Measurements from ENCODE around the gene TP53RK. TPM values are rescaled to one million over a fixed set of nuclear protein-coding genes. Genes with fewer than 3 reads are reported as not detected.

TP53RK gene
- total and polyA plus RNA-seq, 2 of the 4 experiments (the other 2 are of a cell fraction): 8.7 to 10.6 TPM

DNA sequence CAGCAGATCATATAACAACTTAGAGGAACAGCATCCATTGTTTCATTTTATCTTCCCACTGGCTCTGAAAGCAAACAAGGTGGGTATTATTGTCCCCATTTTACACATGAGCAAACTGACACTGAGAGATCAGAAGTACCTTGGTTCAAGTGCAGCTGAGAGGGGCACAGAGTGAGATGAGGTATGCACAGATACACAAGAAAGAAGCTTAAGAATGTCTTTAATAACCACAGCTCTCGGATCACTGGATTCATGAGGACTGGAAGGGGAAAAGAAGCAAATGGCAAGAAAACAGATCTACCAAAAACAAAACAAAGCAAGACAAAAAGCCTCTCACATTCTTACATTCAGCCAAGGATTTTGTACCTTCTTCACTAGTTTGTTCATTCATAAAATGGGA lies 30.8 kb upstream of the TP53RK start:
- Histone ChIP-seq H2BK5ac (ENCODE audit: low read depth, low read length, poor library complexity, severe bottlenecking) (no peak overlapping the region), H2BK120ac (ENCODE audit: low read depth, low read length) (no peak overlapping the region), H3K4me3 (ENCODE audit: insufficient read depth, low read depth, low read length) (no peak overlapping the region), H3K9me1 (ENCODE audit: insufficient read depth, low read length) (peaks cover 13% of the 10 kb centered on the region), H2AK9ac (replicated peaks; ENCODE audit: low read depth, low read length, poor library complexity) (no peak overlapping the region), H3K4me2 (ENCODE audit: low read depth, low read length) (no peak overlapping the region), H3K36me3 (ENCODE audit: control insufficient read depth, insufficient read depth, low read length) (peaks cover 20% of the 10 kb centered on the region), H3K56ac (ENCODE audit: extremely low read depth, insufficient read depth, low read length) (no peak overlapping the region), H2BK15ac (ENCODE audit: low read depth, low read length) (no peak overlapping the region), H3K4me1 (ENCODE audit: control insufficient read depth, insufficient read depth, low read length) (peaks cover 2% of the 10 kb centered on the region; the same call in 1 of the 2 replicates), H3K79me1 (ENCODE audit: low read depth in 1 of 2, low read length in 2 of 2) (peaks cover 12 to 63% of the 10 kb centered on the region in 2 experiments), H3K14ac (replicated peaks; ENCODE audit: low read depth, low read length) (no peak overlapping the region), H2AFZ (replicated peaks; ENCODE audit: low read length, poor library complexity) (no peak overlapping the region), H2BK20ac (ENCODE audit: low read depth, low read length) (no peak overlapping the region), H3K27me3 (ENCODE audit: control insufficient read depth, insufficient read depth, low read length) (no peaks in the 10 kb centered on the region), H4K20me1 (ENCODE audit: insufficient read depth, low read length) (peaks cover 14% of the 10 kb centered on the region), H3K4ac (ENCODE audit: low read depth, low read length) (no peak overlapping the region), H4K8ac (ENCODE audit: low read depth in 2 of 2, low read length in 2 of 2) (no peak overlapping the region), H2AK5ac (ENCODE audit: low read depth, low read length) (no peak overlapping the region), H3K23ac (ENCODE audit: low read depth, low read length) (no peak overlapping the region), H3K9ac (ENCODE audit: low read depth, low read length) (no peak overlapping the region), H4K5ac (ENCODE audit: low read depth, low read length) (no peak overlapping the region), H3K18ac (ENCODE audit: low read depth, low read length) (no peak overlapping the region), H4K91ac (ENCODE audit: insufficient read depth, low read depth, low read length) (no peak overlapping the region), H3K27ac (ENCODE audit: insufficient read depth, low read length) (no peak overlapping the region), H3K9me3 (ENCODE audit: control insufficient read depth, insufficient read depth, low read length) (peaks cover 7% of the 10 kb centered on the region)
- TF ChIP-seq POLR2A (IDR thresholded peaks at IDR 0.05; ENCODE audit: low read depth, low read length): no peak
- TF ChIP-seq CEBPB (IDR thresholded peaks at IDR 0.05; ENCODE audit: low read depth, low read length): no peak
- no peak for TF ChIP-seq ELK1 (IDR thresholded peaks at IDR 0.05; ENCODE audit: borderline replicate concordance, low read depth, low read length)
- no peak for TF ChIP-seq RCOR1 (IDR thresholded peaks at IDR 0.05; ENCODE audit: insufficient replicate concordance, low read length)
- no peak for TF ChIP-seq SMC3 (IDR thresholded peaks at IDR 0.05; ENCODE audit: low read depth, low read length)
- TF ChIP-seq NFE2L2 (IDR thresholded peaks at IDR 0.05; ENCODE audit: low read depth, low read length): no peak
- no peak for TF ChIP-seq CHD1 (IDR thresholded peaks at IDR 0.05; ENCODE audit: low read depth, low read length)
- no peak for TF ChIP-seq MAZ (IDR thresholded peaks at IDR 0.05; ENCODE audit: borderline replicate concordance, low read depth, low read length)
- TF ChIP-seq BHLHE40 (IDR thresholded peaks at IDR 0.05; ENCODE audit: low read depth, low read length): no peak
- TF ChIP-seq MXI1 (IDR thresholded peaks at IDR 0.05; ENCODE audit: borderline replicate concordance, low read depth, low read length): no peak
- TF ChIP-seq RFX5 (IDR thresholded peaks at IDR 0.05; ENCODE audit: low read depth, low read length): no peak
- TF ChIP-seq USF2 (IDR thresholded peaks at IDR 0.05; ENCODE audit: low read depth, low read length): no peak
- no peak for TF ChIP-seq MAFK (IDR thresholded peaks at IDR 0.05; ENCODE audit: low read depth, low read length)
- DNase-seq: no peak
- intact Hi-C loops (cut with micrococcal nuclease) (no loop called here), in situ Hi-C loops (cut with MboI; ENCODE audit: low sequenced_read_pairs) (no loop called here), dilution Hi-C loops (cut with HindIII; ENCODE audit: low sequenced_read_pairs, unreplicated experiment) (no loop called here)
- WGBS, 2 experiments (ENCODE audit: extremely low coverage in 2 of 2, insufficient read length in 1 of 2): no CpG with 5 or more reads among the region's 1 CpG
- BruUV-seq (replicated peaks): no TSS peak
- no peak for ATAC-seq (ENCODE audit: low read depth)
- ChIA-PET CTCF (no interaction called here), POLR2A (ENCODE audit: unreplicated experiment) (no interaction called here)

Data from IMR-90 (cell line).